Epithelial cell of prostate (primary cell): Measurements from ENCODE around the gene SLC24A1.

Experiments used
- DNase-seq: peaks from one replicate; pipeline ENCODE4 v3.0.0-alpha.2; 2011; ENCODE audit warnings: low read depth, low spot score
- H3K27ac ChIP-seq: fragments of 450-650 bp; 2 replicates; pipeline ENCODE4 v1.5.1; 2017; ENCODE audit warnings: mild to moderate bottlenecking

SLC24A1 gene

DNA sequence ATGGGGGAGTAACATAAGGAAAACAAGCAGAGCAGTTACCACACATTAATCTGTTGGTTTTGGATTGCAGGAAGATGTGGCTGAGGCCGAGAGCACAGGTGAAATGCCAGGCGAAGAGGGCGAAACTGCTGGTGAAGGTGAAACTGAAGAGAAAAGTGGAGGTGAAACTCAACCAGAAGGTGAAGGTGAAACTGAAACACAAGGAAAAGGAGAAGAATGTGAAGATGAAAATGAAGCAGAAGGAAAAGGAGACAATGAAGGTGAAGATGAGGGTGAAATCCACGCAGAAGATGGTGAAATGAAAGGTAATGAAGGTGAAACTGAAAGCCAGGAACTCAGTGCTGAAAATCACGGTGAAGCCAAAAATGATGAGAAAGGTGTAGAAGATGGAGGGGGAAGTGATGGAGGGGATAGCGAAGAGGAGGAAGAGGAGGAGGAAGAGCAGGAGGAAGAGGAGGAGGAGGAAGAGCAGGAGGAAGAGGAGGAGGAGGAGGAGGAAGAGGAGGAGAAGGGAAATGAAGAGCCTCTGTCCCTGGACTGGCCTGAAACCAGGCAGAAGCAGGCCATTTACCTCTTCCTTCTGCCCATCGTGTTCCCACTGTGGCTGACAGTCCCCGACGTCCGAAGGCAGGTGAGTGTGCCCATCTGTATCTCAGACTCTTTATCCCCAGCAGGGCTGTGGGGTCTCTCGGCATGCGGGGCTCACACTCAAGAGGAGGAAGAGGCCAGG lies 28.7 kb downstream of the SLC24A1 start:
- DNase-seq = no peak
- no peak overlapping the region for H3K27ac ChIP-seq

- DNase-seq = no peak
- no peak overlapping the region for H3K27ac ChIP-seq
These were observed 29.2 kb downstream of the SLC24A1 start for GRCh38 chr15:65651042-65651322.

DNA sequence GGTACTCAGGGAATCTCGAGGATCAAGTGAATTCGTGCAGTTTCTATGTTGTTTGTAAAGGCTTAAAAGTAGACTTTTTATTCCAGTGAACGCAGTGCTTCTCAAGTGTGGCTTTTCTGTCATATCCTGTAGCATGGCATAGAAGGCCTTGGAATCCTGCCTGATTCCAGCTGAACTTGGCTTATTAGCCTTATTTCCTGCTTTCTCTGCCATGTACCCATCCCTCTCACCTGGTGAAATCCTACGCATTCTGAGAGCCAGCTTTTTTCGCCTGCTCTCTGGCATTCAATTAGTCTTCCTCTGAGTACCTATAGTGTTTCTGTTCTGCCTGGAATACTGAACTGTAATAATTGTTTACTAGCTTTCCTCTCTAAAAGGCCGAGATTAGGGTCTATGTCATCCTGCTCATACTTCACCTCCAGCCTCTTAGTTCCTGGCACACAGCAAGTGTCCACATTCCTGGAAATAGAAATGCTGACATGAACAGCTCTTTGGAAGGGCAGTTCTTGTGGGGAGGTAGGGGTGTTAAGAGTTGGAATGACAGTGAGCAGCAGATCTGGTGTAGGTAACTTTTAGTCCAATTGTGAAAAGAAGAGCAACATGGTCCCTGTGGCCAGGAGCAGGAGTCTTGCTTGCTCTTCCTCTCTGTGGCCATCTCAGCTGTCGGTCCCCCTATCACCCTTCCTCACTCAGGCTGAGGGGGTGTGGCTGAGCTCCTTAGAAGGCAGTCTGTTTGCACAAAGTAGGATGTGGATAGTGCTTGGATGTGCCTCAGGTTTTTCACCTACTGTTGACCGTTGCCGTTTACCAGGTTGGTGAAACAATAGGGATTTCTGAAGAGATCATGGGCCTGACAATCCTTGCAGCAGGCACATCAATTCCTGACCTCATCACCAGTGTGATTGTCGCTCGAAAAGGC lies 30.4 kb downstream of the SLC24A1 start:
- DNase-seq = no peak
- H3K27ac ChIP-seq = no peak overlapping the region

DNA sequence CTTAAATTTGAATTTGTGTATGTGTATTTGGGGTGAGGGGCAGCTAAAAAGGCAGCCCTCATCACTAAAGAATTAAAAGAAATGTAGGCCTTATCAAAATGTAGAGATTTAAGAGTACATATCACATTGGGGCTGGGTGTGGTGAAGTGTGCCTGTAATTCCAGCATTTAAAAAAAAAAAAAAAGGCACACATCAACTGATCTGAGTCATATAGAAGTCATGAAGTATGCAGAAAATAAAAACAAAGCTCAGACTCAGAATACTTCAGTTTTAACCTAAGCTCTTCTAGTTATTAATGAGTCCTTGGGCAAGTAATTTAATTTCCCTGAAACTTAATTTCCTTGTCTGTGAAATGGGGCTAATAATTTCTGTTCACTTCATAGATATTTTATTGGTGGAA lies 31.6 kb downstream of the SLC24A1 start:
- H3K27ac ChIP-seq = peak overlapping the region; percentile 72

GRCh38 chr15:65653801-65654521 lies 32.2 kb downstream of the SLC24A1 start:
- no peak for DNase-seq
- peak overlapping the region; percentile 72 for H3K27ac ChIP-seq

More for the DNA sequence above, 31.6 kb downstream of the SLC24A1 start:
- DNase-seq = no peak

DNA sequence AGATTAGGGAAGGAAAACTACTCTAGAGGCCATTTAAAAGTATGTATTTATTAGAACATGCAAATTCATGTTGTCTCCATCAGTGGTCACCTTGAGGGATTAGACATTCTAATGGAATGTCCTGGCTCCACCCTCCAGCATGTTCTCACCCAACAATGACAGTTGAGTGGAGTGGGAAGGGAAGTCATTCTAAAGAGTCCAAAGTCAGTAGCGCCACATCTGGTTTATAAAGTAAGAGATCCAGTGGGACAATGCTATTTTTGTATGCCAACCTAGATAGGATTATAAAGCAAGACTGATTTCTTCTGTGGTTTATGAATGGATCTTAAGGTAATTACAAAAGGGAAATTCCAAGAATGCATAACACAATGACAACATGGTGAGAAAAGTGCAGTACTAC lies 33.3 kb downstream of the SLC24A1 start:
- no peak for DNase-seq
- peak overlapping the region; percentile 72 for H3K27ac ChIP-seq

DNA sequence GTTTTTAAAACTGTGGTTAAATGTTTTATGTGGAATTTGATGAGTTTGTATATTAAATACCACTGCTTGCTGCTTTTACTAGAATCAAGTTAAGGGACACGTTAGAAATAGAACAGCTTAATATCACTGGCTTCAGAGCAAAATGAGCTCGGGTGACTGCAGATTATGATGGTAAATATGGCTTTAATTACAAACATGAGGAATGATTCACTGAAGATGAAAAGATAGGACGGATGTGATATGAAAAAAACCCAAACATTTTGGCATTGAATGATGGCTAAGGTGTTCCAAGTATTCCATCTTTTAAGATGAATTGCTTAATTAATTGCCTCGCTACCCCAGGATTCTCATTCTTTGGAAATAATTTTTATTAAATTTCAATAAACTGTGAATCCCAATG lies 33.7 kb downstream of the SLC24A1 start:
- H3K27ac ChIP-seq = peak overlapping the region; percentile 72
- no peak for DNase-seq

DNA sequence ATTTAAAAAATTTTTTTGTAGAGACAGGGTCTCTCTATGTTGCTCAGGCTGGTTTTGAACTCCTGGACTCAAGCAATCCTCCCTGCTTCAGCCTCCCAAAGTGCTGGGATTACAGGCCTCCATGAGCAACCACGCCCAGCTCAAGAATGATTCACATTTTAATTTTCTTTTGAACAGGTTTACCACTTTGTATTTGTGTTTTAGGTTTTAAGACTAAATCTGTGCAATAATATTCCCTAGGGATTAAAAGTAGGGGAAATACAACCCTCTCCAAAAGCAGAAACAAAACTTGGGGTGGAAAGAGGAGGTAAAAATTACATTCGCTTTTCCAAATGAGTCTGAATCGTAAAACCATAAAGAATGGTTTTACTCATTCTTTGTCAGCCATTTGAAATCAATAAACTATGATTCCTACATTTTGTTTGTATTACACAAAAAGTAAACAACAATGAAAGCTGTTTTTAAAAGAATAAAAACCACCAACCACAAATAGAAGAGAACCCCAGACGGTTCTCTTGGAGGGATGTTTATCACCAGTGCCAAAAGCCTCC lies 37.8 kb downstream of the SLC24A1 start:
- no peak for DNase-seq
- peak overlapping the region; percentile 15 for H3K27ac ChIP-seq

DNA sequence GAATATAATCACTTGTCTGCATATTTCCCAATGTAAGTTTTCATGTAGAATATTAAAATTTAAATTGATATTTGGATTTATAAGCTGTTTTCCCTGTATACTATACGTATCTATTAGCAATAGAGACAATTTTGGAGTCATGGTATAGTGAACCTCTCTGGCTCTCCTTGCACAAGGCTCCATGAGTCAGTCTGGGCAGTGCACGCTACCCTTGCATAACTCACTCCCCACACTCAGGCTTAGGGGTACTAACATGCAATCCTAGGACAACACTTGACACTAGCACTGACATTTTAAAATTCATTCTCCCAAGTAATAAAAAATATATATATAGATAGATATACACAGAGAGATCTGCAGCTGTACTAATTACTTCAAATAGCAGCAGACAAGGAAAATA lies 39.2 kb downstream of the SLC24A1 start:
- H3K27ac ChIP-seq = no peak overlapping the region
- no peak for DNase-seq

- DNase-seq = no peak
- H3K27ac ChIP-seq = no peak overlapping the region
These were observed 41.8 kb downstream of the SLC24A1 start for GRCh38 chr15:65663521-65663920.

- peak overlapping the region; percentile 53 for H3K27ac ChIP-seq
- no peak for DNase-seq
These were observed 44.5 kb downstream of the SLC24A1 start for GRCh38 chr15:65666257-65666656.

DNA sequence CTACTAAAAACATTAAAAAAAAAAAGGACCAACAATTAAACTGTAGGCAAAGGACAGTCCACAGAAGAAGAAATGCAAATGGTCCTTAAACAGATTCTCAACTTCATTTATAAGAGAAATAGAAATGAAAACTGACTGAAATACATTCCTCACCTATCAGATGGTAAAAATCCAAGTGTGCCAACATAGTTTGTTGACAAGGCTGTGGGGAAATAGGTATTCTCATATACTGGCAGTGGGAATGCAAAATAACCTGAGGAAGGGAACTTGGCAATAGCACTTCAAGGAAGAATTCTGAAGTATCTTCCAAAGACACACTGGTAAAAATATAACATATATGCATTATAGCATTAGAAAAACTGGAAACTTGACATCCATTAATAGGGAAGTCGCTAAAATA lies 53.8 kb downstream of the SLC24A1 start:
- H3K27ac ChIP-seq = no peak overlapping the region
- DNase-seq = no peak

GRCh38 chr15:65676123-65676522 lies 54.4 kb downstream of the SLC24A1 start:
- no peak for DNase-seq
- H3K27ac ChIP-seq = no peak overlapping the region

DNA sequence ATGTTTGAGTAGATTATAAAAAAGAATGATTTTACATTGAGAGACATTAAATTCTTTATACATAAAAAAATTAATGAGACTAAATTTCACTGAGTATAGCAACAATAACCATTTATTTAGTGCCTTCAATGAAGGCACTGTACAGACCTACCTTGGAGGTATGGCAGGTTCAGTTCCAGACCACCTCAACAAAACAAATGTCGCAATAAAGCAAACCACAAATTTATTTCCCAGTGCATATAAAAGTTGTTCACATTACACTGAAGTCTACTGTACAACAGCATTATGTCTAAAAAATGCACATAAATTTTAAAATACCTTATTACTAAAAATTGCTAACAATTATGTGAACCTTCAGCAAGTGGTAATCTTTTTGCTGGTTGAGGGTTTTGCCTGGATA lies 58.8 kb downstream of the SLC24A1 start:
- DNase-seq = no peak
- H3K27ac ChIP-seq = no peak overlapping the region

- no peak overlapping the region for H3K27ac ChIP-seq
- no peak for DNase-seq
These were observed 60.7 kb downstream of the SLC24A1 start for GRCh38 chr15:65682404-65682911.

DNA sequence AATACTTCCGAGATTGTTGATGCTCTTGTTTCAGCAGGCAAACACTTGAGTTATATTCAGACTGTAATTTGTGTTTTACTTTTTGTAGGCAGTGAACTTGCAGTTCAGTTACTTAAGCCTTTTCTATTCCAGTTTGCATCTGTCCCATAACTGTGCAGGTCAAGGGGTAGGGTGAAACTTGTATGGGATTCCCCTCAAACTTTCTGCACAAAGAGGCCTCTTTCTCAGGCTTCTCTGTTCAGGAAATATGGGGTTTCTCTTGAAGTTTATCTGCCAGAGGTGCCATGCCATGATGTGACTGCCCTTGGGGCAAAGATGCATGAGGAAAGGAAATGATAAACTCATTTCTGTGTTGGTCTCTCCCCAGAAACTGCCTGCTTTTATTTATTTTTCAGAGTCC lies 66.7 kb downstream of the SLC24A1 start:
- H3K27ac ChIP-seq = no peak overlapping the region
- DNase-seq = no peak

GRCh38 chr15:65690173-65690572 lies 68.4 kb downstream of the SLC24A1 start:
- H3K27ac ChIP-seq = no peak overlapping the region
- no peak for DNase-seq

GRCh38 chr15:65690778-65691177 lies 69.0 kb downstream of the SLC24A1 start:
- no peak overlapping the region for H3K27ac ChIP-seq
- no peak for DNase-seq

DNA sequence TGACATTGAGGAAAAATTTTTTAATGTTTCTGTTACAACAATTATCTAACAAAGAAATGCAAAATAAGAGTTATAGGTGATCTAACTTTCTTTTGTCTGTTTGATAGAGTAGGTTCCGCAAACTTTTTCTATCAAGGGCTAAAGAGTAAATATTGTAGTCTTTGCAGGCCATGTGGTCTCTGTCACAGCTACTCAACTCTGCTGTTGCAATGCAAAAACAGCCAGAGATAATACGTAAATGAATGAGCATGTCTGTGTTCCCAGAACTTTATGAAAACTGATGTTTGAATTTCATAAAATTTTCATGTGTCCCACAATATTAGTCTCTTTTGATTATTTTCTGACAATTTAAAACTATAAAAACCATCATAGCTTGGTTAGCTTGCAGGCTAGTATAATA lies 73.3 kb downstream of the SLC24A1 start:
- no peak overlapping the region for H3K27ac ChIP-seq
- DNase-seq = no peak
